ENCODE measurements around the gene EFTUD2.
"Not testable (repeated sequence)": the region's sequence is repeated elsewhere in the genome, so short reads cannot be mapped to it uniquely, and the experiment has no call there.

DNA sequence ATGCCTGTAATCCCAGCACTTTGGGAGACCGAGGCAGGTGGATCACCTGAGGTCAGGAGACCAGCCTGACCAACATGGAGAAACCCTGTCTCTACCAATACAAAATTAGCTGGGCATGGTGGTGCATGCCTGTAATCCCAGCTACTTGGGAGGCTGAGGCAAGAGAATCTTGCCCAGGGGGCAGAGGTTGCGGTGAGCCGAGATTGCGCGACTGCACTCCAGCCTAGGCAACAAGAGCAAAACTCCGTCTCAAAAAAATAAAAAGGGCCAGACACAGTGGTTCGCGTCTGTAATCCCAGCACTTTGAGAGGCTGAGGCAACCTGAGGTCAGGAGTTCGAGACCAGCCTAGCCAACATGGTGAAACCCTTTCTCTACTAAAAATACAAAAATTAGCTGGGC, 74.0 kb downstream of the EFTUD2 start:
- not testable (repeated sequence) for TF ChIP-seq ZBTB7A (tag by site-specific recombination; IDR thresholded peaks at IDR 0.05; ENCODE audit: low read depth); ZNF664 (tag by site-specific recombination; IDR thresholded peaks at IDR 0.05)

Data from HEK293 (cell line).